ENCODE measurements around the gene M1AP. TPM values are rescaled to one million over a fixed set of nuclear protein-coding genes. Genes with fewer than 3 reads are reported as not detected.

Gene M1AP
- total RNA-seq, 1 donor from 2014 or later: 4.9 TPM

DNA sequence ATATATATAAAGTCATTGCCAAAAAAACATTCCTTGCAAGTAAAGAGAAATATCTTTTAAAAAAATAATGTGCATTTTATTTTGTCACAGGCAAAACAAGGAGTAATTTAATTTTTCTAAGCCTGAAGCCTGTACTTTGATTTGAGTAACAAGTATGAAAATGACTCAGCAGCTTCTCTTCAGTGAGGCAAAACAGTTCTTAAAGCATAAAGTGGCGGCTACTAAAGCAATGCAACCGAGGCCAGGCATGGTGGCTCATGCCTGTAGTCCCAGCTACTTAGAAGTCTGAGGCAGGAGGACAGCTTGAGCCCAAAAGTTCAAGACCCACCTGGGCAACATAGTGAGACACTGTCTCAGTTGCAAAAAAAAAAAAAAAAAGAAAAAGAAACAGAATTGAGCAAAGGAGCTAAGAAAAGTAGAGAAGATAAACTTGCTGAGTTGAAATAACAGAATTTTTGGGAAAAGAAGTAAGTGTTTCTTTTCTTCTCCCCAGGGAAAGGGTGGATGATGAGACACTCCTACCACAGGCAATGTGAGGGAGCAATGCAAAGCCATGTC lies 64.0 kb downstream of the M1AP start:
- TF ChIP-seq, protein P1, sequence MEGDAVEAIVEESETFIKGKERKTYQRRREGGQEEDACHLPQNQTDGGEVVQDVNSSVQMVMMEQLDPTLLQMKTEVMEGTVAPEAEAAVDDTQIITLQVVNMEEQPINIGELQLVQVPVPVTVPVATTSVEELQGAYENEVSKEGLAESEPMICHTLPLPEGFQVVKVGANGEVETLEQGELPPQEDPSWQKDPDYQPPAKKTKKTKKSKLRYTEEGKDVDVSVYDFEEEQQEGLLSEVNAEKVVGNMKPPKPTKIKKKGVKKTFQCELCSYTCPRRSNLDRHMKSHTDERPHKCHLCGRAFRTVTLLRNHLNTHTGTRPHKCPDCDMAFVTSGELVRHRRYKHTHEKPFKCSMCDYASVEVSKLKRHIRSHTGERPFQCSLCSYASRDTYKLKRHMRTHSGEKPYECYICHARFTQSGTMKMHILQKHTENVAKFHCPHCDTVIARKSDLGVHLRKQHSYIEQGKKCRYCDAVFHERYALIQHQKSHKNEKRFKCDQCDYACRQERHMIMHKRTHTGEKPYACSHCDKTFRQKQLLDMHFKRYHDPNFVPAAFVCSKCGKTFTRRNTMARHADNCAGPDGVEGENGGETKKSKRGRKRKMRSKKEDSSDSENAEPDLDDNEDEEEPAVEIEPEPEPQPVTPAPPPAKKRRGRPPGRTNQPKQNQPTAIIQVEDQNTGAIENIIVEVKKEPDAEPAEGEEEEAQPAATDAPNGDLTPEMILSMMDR (IDR thresholded peaks at IDR 0.05): no peak
- TF ChIP-seq POLR2AphosphoS5 (IDR thresholded peaks at IDR 0.05; ENCODE audit: insufficient read depth in 1 of 2, low read depth in 1 of 2): no peak
- no peak for TF ChIP-seq POLR2A (IDR thresholded peaks at IDR 0.05)
- intact Hi-C loops (cut with DNase I): no loop called here
- H3K4me3 ChIP-seq: no peak overlapping the region
- no peaks in the 10 kb centered on the region for H3K9me3 ChIP-seq
- no peaks in the 10 kb centered on the region for H3K27me3 ChIP-seq
- H3K27ac ChIP-seq: no peak overlapping the region
- DNase-seq (ENCODE audit: extremely low spot score in 2 of 2): no peak
- H3K4me1 ChIP-seq: no peaks in the 10 kb centered on the region
- no peaks in the 10 kb centered on the region for H3K36me3 ChIP-seq

DNA sequence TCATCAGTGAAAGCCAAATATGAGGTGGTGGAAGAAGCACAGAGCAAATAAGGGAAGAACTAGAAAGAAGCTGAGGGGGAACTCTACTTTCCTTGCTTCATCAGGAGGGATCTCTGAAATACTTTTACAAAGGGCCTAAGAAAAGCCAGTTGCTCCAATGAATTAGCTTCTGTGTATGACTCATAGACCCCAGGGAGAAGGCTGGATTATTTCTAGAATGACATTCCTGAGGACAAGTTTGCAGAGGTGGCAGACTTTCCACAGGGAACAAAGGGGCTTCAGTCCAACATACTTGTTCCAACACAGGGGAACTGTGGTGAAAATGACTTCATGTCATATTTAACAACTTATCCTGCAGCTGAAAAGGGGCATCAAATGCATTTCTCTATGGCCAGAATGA lies 64.6 kb downstream of the M1AP start:
- Histone ChIP-seq H3K27ac (no peak overlapping the region), H3K9me3 (no peaks in the 10 kb centered on the region), H3K4me3 (no peak overlapping the region), H3K36me3 (no peaks in the 10 kb centered on the region), H3K4me1 (no peaks in the 10 kb centered on the region), H3K27me3 (no peaks in the 10 kb centered on the region)
- no peak for TF ChIP-seq POLR2A (IDR thresholded peaks at IDR 0.05)
- no peak for TF ChIP-seq POLR2AphosphoS5 (IDR thresholded peaks at IDR 0.05; ENCODE audit: insufficient read depth in 1 of 2, low read depth in 1 of 2)
- TF ChIP-seq, protein P1 (IDR thresholded peaks at IDR 0.05): no peak
- intact Hi-C loops (cut with DNase I): no loop called here
- no peak for DNase-seq (ENCODE audit: extremely low spot score in 2 of 2)

DNA sequence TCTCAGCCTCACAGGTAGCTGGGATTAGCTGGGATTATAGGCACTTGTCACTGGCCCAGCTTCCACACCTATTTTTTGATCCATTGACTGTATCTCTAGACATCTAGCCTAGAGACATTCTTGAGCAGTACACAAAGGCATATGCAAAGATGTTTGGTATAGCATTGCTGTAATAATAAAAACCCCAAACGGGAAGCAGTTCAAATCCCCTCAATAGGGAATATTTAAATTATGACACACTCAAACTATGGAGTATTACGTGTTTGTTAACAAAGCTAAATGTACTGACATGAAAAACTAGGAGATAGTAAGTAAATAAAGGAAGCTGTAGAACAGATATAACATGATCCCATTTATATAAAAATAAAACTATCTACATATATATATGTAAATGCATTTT lies 65.9 kb downstream of the M1AP start:
- no peaks in the 10 kb centered on the region for H3K9me3 ChIP-seq
- intact Hi-C loops (cut with DNase I): no loop called here

DNA sequence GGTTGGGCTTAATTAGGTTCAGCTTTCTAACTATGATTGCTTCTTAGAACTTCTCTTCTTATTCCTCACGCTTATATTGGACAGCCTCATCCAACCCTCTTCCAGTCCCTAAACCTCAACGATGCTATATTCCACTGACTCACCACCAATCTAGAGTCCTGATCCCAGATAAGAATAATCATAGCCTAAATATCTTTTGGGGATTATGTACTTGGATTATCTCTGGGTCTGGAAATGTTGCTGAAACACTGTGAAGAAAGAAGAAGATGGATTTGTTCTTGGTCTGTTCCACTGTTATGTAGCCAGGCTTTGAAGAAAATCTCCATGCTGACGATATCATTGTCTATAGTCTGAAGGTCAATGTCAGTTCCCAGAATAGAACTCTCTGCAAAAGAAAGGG lies 66.7 kb downstream of the M1AP start:
- Histone ChIP-seq H3K27ac (no peak overlapping the region), H3K4me1 (no peaks in the 10 kb centered on the region), H3K4me3 (no peak overlapping the region), H3K36me3 (no peaks in the 10 kb centered on the region), H3K27me3 (no peaks in the 10 kb centered on the region), H3K9me3 (no peaks in the 10 kb centered on the region)
- TF ChIP-seq POLR2A (IDR thresholded peaks at IDR 0.05): no peak
- TF ChIP-seq, protein P1 (IDR thresholded peaks at IDR 0.05): no peak
- DNase-seq (ENCODE audit: extremely low spot score in 2 of 2): no peak
- intact Hi-C loops (cut with DNase I): no loop called here

More for the DNA sequence above, 65.9 kb downstream of the M1AP start:
- DNase-seq (ENCODE audit: extremely low spot score in 2 of 2): no peak
- Histone ChIP-seq H3K4me1 (no peaks in the 10 kb centered on the region), H3K4me3 (no peak overlapping the region), H3K27ac (no peak overlapping the region), H3K27me3 (no peaks in the 10 kb centered on the region), H3K36me3 (no peaks in the 10 kb centered on the region)
- TF ChIP-seq POLR2A (IDR thresholded peaks at IDR 0.05): no peak
- TF ChIP-seq, protein P1 (IDR thresholded peaks at IDR 0.05): no peak

DNA sequence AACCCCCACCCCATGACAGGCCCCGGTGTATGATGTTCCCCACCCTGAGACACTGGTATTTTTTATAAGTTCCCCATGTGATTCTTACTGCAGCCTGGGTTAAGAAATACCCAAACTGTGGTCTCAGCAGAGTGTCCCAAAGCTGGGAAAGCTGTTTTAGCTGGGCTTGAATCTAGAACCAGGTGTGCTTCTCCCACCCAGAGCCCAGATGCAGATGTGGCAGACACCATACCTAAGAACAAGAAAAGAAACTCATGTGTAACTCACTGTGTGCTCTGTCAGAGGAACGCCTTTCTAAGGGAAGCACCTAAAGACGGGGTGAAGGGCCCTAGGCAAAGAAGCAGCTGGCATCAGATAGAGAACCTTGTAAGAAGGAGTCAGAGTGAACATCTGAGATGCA lies 69.7 kb downstream of the M1AP start:
- no peak overlapping the region for H3K4me3 ChIP-seq
- no peak overlapping the region for H3K27ac ChIP-seq
- no peaks in the 10 kb centered on the region for H3K4me1 ChIP-seq
- no peaks in the 10 kb centered on the region for H3K27me3 ChIP-seq
- TF ChIP-seq, protein P1 (IDR thresholded peaks at IDR 0.05): no peak
- TF ChIP-seq POLR2A (IDR thresholded peaks at IDR 0.05): no peak
- TF ChIP-seq POLR2AphosphoS5 (IDR thresholded peaks at IDR 0.05; ENCODE audit: insufficient read depth in 1 of 2, low read depth in 1 of 2): no peak
- H3K36me3 ChIP-seq: no peaks in the 10 kb centered on the region
- intact Hi-C loops (cut with DNase I): no loop called here
- DNase-seq (ENCODE audit: extremely low spot score in 2 of 2): no peak
- H3K9me3 ChIP-seq: no peaks in the 10 kb centered on the region
